GM06990 (cell line): ENCODE data around the gene NMUR2.

Experiments
- DNase-seq: peaks from one replicate; pipeline ENCODE4 v3.0.0-alpha.2; 2011; ENCODE audit not compliant: insufficient read length; ENCODE audit errors: extremely low read depth
- H3K27me3 ChIP-seq: replicated peaks from 2 replicates; pipeline ENCODE4 v1.6.0; 2011; ENCODE audit warnings: low read length; ENCODE audit not compliant: control insufficient read depth, insufficient read depth
- H3K36me3 ChIP-seq: 2 replicates; pipeline ENCODE4 v1.5.1; 2011; ENCODE audit warnings: low read length; ENCODE audit not compliant: control insufficient read depth, insufficient read depth
- H3K4me3 ChIP-seq: replicated peaks from 2 replicates; pipeline ENCODE4 v1.5.1; 2011; ENCODE audit warnings: low read depth, mild to moderate bottlenecking, control low read depth, low read length
- TF ChIP-seq, protein P1 (sequence below): IDR thresholded peaks from 2 replicates; pipeline ENCODE4 v1.5.1; 2011; ENCODE audit warnings: low read length, control low read depth, mild to moderate bottlenecking, inconsistent platforms; ENCODE audit not compliant: insufficient read depth, poor library complexity, severe bottlenecking

Gene NMUR2

DNA sequence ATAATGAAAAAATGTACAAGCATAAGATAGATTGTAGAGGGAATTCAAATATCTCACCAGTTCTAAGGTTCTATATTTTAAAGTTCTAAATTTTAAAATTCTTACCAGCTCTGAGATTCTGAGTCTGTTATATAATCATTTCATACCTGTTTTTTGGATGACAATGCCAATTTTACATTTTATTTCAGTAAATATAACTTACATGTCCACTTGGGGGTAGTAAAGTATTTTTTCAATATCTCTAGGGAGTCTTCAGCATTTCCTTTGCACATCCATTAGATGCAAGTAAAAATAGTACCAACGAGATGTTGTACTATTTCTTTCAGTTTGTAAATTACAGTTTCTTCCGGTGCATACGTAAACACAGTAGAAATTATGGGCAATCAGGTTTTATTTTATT is 25.7 kb downstream of the NMUR2 start:
- H3K36me3 ChIP-seq = no peaks in the 10 kb centered on the region
- DNase-seq = no peak
- H3K4me3 ChIP-seq = no peak overlapping the region
- TF ChIP-seq, protein P1, sequence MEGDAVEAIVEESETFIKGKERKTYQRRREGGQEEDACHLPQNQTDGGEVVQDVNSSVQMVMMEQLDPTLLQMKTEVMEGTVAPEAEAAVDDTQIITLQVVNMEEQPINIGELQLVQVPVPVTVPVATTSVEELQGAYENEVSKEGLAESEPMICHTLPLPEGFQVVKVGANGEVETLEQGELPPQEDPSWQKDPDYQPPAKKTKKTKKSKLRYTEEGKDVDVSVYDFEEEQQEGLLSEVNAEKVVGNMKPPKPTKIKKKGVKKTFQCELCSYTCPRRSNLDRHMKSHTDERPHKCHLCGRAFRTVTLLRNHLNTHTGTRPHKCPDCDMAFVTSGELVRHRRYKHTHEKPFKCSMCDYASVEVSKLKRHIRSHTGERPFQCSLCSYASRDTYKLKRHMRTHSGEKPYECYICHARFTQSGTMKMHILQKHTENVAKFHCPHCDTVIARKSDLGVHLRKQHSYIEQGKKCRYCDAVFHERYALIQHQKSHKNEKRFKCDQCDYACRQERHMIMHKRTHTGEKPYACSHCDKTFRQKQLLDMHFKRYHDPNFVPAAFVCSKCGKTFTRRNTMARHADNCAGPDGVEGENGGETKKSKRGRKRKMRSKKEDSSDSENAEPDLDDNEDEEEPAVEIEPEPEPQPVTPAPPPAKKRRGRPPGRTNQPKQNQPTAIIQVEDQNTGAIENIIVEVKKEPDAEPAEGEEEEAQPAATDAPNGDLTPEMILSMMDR = no peak
- H3K27me3 ChIP-seq = no peaks in the 10 kb centered on the region

DNA sequence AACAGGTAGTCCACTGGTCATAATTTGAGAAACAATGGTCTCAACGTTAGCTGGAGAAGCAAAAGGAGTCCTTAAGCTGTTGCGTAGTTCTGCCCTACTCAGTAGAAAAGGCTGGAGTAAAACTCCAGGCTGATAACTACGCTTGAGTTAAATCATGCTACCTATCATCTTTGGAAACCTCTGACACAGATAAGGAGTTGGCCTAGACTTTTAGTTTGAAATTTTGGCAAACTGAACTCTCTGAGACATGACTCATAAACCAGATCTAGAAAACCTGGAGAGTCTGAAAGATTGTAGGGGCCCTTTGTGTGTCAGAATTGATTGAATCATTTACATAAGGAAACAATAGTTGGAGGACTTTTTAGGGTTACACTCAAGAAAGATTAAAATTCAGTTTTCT is 26.3 kb downstream of the NMUR2 start:
- H3K36me3 ChIP-seq = no peaks in the 10 kb centered on the region
- no peak overlapping the region for H3K4me3 ChIP-seq
- TF ChIP-seq, protein P1 = no peak
- DNase-seq = no peak
- 0 out of 2 replicates have a peak, but pooled peaks cover 2% of the 10 kb centered on the region for H3K27me3 ChIP-seq

DNA sequence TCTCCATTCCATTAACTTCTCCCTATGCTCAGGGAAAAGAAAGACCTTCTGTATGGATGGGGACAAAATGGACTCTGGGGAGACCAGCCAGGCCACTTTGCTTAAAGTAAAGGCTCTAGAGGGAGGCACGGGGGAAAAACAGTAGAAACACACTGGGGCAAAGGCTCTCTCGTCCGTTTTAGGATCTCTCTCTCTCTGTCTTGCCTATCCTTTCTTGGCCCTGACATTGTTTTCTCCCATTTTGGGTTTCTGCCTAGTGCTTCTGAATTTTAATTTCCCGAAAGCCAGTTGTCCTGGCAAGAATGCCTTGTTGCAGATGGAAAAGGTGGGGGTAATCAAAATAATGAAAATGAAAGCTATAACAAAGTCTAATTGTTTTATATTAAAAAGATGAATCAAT is 28.2 kb downstream of the NMUR2 start:
- TF ChIP-seq, protein P1 = no peak
- H3K27me3 ChIP-seq = 0 out of 2 replicates have a peak, but pooled peaks cover 2% of the 10 kb centered on the region
- H3K4me3 ChIP-seq = no peak overlapping the region
- DNase-seq = no peak
- no peaks in the 10 kb centered on the region for H3K36me3 ChIP-seq

DNA sequence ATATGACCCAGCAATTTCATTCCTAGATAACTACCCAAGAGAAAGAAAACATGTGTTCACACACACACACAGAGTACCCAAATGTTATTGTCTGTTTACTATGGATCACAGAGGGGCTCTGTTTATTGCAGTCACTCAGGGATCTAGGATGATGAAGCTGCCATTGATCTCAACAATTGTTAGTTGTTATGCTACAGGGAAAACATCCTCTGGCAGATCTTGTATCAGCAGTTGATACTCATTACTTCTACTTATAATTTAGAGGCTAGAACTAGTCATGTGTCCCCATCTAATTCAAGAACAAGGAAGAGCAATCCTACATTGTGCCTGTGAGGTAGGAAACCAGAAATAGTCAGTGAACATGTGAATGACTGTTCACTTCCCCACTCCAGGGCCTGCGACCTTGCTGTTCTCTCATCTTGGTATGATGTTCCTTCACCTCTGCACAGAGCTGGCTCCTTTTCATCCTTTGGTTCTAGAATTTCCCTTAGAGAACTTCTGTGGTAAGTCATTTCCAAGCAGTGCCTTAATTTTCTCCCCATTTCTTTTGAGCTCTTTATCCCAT is 30.3 kb downstream of the NMUR2 start:
- no peaks in the 10 kb centered on the region for H3K36me3 ChIP-seq
- no peak for DNase-seq
- TF ChIP-seq, protein P1 = no peak
- H3K27me3 ChIP-seq = 0 out of 2 replicates have a peak, but pooled peaks cover 2% of the 10 kb centered on the region
- H3K4me3 ChIP-seq = no peak overlapping the region

DNA sequence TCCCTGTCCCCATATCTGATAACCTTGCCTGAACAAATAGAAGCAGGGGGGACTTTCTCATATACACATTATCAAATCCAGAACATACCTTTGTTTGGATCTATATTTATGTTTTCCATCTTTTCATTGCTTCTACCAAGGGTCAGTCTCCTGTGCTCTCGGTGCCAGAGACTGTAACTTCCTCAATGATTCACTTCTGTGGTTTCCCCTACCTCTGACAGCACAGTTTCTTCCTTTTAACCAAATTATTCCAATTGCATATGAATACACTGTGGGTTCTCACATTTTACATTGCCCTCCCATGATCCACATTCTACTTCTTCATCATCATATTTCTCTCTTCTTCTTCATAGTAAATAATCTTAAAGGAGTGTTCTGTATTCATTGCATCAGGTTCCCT is 32.2 kb downstream of the NMUR2 start:
- TF ChIP-seq, protein P1 = no peak
- Histone ChIP-seq H3K4me3 (no peak overlapping the region), H3K27me3 (0 out of 2 replicates have a peak, but pooled peaks cover 2% of the 10 kb centered on the region), H3K36me3 (no peaks in the 10 kb centered on the region)
- no peak for DNase-seq

DNA sequence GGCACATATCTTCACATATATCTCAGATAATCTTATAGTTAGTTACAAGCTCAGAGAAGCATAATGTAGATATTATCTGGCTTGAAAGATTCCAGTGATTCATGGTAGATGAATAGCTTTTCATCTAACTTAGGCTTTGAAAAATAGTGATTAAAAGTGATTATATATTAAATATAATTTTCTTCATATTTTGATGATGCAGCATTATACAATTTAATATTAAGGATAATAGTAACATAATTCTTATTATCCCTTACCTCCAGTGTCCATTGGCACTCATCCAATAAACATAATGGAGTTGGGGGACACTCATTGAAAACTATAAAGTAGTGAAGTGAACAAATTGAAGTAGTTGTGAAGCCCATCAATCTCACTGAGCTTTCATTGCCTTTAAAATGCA is 35.8 kb downstream of the NMUR2 start:
- Histone ChIP-seq H3K36me3 (no peaks in the 10 kb centered on the region), H3K27me3 (0 out of 2 replicates have a peak, but pooled peaks cover 2% of the 10 kb centered on the region), H3K4me3 (no peak overlapping the region)
- DNase-seq = no peak
- TF ChIP-seq, protein P1 = no peak
